Panc1 (cell line): ENCODE data around the gene GIMAP2. TPM values are rescaled to one million over a fixed set of nuclear protein-coding genes. Genes with fewer than 3 reads are reported as not detected.

Source experiments
- ATAC-seq: fragments of 200-7000 bp; cut with Tn5 transposase; 2 replicates; pipeline ENCODE4 v1.9.1; 2020; ENCODE audit warnings: mild to moderate bottlenecking, moderate library complexity
- Bru-seq: library from RNA; stranded (reverse); fragments of 400-500 nt; gene quantifications from one replicate; lab custom pipeline; 2021; lab: Mats Ljungman, UMichigan
- BruChase-seq, 2 experiments: library from RNA; stranded (reverse); fragments of 400-500 nt; gene quantifications; one replicate each; lab custom pipeline; 2021; lab: Mats Ljungman, UMichigan
- BruUV-seq: library from RNA; stranded (reverse); fragments of 400-500 nt; replicated peaks from 2 replicates; lab custom pipeline; 2021; lab: Mats Ljungman, UMichigan
- CTCF ChIA-PET: fragments of 300-600 bp; sonication (Branson Sonifier 250); formaldehyde crosslinking; loops from one replicate; lab custom pipeline; 2022; ENCODE audit warnings: antibody characterized with exemption; lab: Charles Lee
- POLR2A ChIA-PET: fragments of 300-600 bp; sonication (Branson Sonifier 250); formaldehyde crosslinking; loops from one replicate; lab custom pipeline; 2022; ENCODE audit warnings: antibody characterized with exemption; lab: Charles Lee
- DNase-seq: peaks from one replicate; pipeline ENCODE4 v3.0.0-alpha.2; 2010; ENCODE audit warnings: low read depth, low spot score
- H3K27ac ChIP-seq: 2 replicates; pipeline ENCODE4 v1.5.1; 2011; ENCODE audit warnings: mild to moderate bottlenecking, low read length, inconsistent platforms
- H3K27me3 ChIP-seq: fragments of 200-500 bp; sonication (Bioruptor generic); 2 replicates; pipeline ENCODE4 v1.6.0; 2014; ENCODE audit warnings: low read length, inconsistent platforms; ENCODE audit not compliant: control insufficient read depth, insufficient read depth
- H3K36me3 ChIP-seq: fragments of 200-500 bp; sonication (Bioruptor generic); 2 replicates; pipeline ENCODE4 v1.5.1; 2014; ENCODE audit warnings: inconsistent platforms, mild to moderate bottlenecking, low read length, moderate library complexity; ENCODE audit not compliant: control insufficient read depth, insufficient read depth
- H3K4me1 ChIP-seq: 2 replicates; pipeline ENCODE4 v1.5.1; 2011; ENCODE audit warnings: inconsistent platforms, mild to moderate bottlenecking, low read length, moderate library complexity; ENCODE audit not compliant: control insufficient read depth, insufficient read depth
- H3K4me3 ChIP-seq, 2 experiments: 2 replicates each; pipeline ENCODE4 v1.5.1; 2011 to 2012; ENCODE audit warnings: low read depth in 2 of 2, low read length in 2 of 2, mild to moderate bottlenecking in 2 of 2, inconsistent platforms in 1 of 2, moderate library complexity in 1 of 2
- H3K9me3 ChIP-seq: fragments of 200-500 bp; sonication (Bioruptor generic); 2 replicates; pipeline ENCODE4 v1.5.1; 2014; ENCODE audit warnings: low read depth, mild to moderate bottlenecking, inconsistent platforms, low read length, moderate library complexity; ENCODE audit not compliant: control insufficient read depth, insufficient read depth
- POLR2AphosphoS5 ChIP-seq: IDR thresholded peaks from 2 replicates; pipeline ENCODE4 v1.6.1; 2012; ENCODE audit warnings: mild to moderate bottlenecking, low read depth, low read length, moderate library complexity
- SIN3A ChIP-seq: IDR thresholded peaks from 2 replicates; pipeline ENCODE4 v1.6.1; 2012; ENCODE audit warnings: low read depth, mild to moderate bottlenecking, low read length, moderate library complexity, borderline replicate concordance; ENCODE audit not compliant: insufficient read depth
- TCF7L2 ChIP-seq: IDR thresholded peaks from 2 replicates; pipeline ENCODE4 v1.6.1; 2011; ENCODE audit warnings: mild to moderate bottlenecking, low read depth, low read length, inconsistent platforms
- in situ Hi-C: cut with HindIII; loops from 2 replicates; pipeline ENCODE4 v1.10.0; 2016; ENCODE audit warnings: low sequenced_read_pairs, low pct_unique_long_range_greater_than_20kb
- intact Hi-C: fragments of 100-400 bp; cut with micrococcal nuclease; formaldehyde crosslinking; loops from one replicate; pipeline ENCODE4 v1.10.0; 2022; ENCODE audit not compliant: unreplicated experiment
- long read RNA-seq: library from polyadenylated mRNA; unstranded; transcript quantifications from one replicate; pipeline ENCODE4 v2.0.0, GENCODE V29; 2021; ENCODE audit not compliant: unreplicated experiment
- polyA plus RNA-seq: library from polyadenylated mRNA; unstranded; fragments of >200 nt; gene quantifications from one replicate; pipeline ENCODE4 v1.2.1, GENCODE V29; 2012; ENCODE audit warnings: missing spikeins; ENCODE audit not compliant: insufficient read length
- total RNA-seq: library from RNA; stranded (reverse); gene quantifications from one replicate; pipeline ENCODE4 v1.2.1, GENCODE V29; 2021; ENCODE audit not compliant: unreplicated experiment
- TF ChIP-seq, protein P1 (sequence below): fragments of 450-650 bp; IDR thresholded peaks from 2 replicates; pipeline ENCODE4 v1.5.1; 2017; ENCODE audit warnings: mild to moderate bottlenecking
- TF ChIP-seq, protein P2 (sequence below), 2 experiments: IDR thresholded peaks; 2 replicates each; pipeline ENCODE4 v1.6.1; 2011 to 2012; ENCODE audit warnings: low read depth in 2 of 2, control low read depth in 1 of 2, low read length in 1 of 2, mild to moderate bottlenecking in 1 of 2, moderate library complexity in 1 of 2; ENCODE audit not compliant: insufficient read depth in 1 of 2

Gene GIMAP2
- 1.5 TPM for total RNA-seq
- 0.70 TPM for polyA plus RNA-seq
- Bru-seq, nascent RNA = percentile 30 among the genes with signal in this experiment
- percentile 37 among the genes with signal in this experiment for BruChase-seq, experiment 1, labeled RNA remaining after a 2-hour chase
- percentile 33 among the genes with signal in this experiment for BruChase-seq, experiment 2, labeled RNA remaining after a 6-hour chase
- long read RNA-seq, partial matches to known transcripts = 0 of 2 reads
- long read RNA-seq, other reads (novel, unspliced or antisense) = 2 of 2 reads

DNA sequence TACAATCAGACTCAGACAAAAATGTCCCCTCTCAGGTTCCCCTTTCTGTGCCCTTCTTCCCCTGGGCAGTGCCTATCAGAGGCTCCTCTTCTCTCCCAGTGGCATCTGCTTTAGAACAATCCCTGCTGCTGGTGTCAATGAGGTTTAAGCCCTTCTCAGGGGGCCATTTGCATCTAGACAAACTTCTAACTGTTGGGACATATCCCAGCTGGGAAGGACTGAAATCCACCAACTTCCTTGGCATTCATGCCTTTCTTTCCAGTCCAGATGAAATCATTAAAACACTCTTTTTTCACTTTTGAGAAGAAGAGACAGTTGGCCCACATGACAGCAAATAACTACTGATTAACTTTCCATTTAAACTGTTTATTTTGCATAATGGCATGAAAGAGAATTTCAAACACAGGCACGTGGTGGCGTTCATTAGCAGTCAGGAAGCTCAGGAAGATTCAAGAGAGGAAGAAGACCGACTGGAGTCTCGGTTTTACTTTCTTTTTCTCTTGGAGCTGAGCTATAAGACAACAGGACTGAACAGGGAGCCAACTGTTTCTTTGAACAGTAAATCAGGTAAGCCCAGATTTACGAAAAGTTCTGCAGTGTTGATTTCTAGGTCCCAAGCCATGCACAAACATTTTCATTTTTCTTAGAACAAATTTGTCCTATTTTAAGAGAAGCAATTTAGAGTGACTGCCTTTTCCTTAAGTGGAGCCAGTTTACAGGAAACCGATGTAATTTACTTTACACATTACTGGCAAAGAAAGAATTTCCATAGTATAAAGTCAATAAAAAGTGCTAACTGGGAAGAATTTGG lies at the start of gene GIMAP2:
Gene GIMAP2 (plus strand): TSS at position 488 of the 811 bp plus-strand sequence. CDS start 1,354 bp downstream, outside the sequence.
- Histone ChIP-seq H3K27ac (peak within 1 kb of the TSS; percentile 71), H3K36me3 (no peaks in the 10 kb centered on the region), H3K27me3 (no peaks in the 10 kb centered on the region), H3K4me1 (no peaks in the 10 kb centered on the region; the same call in 1 of the 2 replicates), H3K9me3 (no peaks in the 10 kb centered on the region), H3K4me3 (peak within 1 kb of the TSS; percentile 39 to 42)
- intact Hi-C loops = no loop called here
- in situ Hi-C loops = no loop called here
- TF ChIP-seq, protein P1, sequence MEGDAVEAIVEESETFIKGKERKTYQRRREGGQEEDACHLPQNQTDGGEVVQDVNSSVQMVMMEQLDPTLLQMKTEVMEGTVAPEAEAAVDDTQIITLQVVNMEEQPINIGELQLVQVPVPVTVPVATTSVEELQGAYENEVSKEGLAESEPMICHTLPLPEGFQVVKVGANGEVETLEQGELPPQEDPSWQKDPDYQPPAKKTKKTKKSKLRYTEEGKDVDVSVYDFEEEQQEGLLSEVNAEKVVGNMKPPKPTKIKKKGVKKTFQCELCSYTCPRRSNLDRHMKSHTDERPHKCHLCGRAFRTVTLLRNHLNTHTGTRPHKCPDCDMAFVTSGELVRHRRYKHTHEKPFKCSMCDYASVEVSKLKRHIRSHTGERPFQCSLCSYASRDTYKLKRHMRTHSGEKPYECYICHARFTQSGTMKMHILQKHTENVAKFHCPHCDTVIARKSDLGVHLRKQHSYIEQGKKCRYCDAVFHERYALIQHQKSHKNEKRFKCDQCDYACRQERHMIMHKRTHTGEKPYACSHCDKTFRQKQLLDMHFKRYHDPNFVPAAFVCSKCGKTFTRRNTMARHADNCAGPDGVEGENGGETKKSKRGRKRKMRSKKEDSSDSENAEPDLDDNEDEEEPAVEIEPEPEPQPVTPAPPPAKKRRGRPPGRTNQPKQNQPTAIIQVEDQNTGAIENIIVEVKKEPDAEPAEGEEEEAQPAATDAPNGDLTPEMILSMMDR = no peak
- TF ChIP-seq, protein P2, sequence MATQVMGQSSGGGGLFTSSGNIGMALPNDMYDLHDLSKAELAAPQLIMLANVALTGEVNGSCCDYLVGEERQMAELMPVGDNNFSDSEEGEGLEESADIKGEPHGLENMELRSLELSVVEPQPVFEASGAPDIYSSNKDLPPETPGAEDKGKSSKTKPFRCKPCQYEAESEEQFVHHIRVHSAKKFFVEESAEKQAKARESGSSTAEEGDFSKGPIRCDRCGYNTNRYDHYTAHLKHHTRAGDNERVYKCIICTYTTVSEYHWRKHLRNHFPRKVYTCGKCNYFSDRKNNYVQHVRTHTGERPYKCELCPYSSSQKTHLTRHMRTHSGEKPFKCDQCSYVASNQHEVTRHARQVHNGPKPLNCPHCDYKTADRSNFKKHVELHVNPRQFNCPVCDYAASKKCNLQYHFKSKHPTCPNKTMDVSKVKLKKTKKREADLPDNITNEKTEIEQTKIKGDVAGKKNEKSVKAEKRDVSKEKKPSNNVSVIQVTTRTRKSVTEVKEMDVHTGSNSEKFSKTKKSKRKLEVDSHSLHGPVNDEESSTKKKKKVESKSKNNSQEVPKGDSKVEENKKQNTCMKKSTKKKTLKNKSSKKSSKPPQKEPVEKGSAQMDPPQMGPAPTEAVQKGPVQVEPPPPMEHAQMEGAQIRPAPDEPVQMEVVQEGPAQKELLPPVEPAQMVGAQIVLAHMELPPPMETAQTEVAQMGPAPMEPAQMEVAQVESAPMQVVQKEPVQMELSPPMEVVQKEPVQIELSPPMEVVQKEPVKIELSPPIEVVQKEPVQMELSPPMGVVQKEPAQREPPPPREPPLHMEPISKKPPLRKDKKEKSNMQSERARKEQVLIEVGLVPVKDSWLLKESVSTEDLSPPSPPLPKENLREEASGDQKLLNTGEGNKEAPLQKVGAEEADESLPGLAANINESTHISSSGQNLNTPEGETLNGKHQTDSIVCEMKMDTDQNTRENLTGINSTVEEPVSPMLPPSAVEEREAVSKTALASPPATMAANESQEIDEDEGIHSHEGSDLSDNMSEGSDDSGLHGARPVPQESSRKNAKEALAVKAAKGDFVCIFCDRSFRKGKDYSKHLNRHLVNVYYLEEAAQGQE (IDR thresholded peaks at IDR 0.05; ENCODE audit: insufficient read depth in 1 of 2, low read depth in 2 of 2, low read length in 1 of 2) = no peak
- TF ChIP-seq SIN3A (no peak), TCF7L2 (no peak), POLR2AphosphoS5 (no peak)
- no TSS peak for BruUV-seq
- POLR2A ChIA-PET = no interaction called here
- CTCF ChIA-PET = no interaction called here
- ATAC-seq (peak; percentile 92), DNase-seq (no peak)

DNA sequence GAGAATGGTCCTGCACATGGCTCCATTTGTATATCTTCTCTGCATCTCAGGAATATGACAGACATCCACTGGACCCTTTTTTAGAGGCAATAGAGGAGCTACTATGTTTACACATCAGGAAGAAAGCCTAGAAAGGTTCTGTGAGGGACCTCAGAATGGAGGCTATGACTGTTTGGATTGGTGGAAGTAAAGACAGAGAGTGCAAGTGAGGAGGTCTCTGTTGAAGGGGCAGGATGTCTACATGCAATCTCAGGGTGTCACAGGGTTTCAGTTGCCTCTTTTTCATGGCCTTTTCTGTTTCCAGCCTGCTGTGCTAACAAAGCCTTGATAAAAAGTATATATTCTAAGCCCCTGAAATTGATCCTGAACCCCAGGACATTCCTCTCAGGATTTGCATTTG lies 43.7 kb upstream of the GIMAP2 start:
- in situ Hi-C loops = no loop called here
- DNase-seq = no peak
- no TSS peak for BruUV-seq
- intact Hi-C loops = no loop called here
- CTCF ChIA-PET = no interaction called here
- POLR2A ChIA-PET = no interaction called here
- Histone ChIP-seq H3K9me3 (no peaks in the 10 kb centered on the region), H3K36me3 (no peaks in the 10 kb centered on the region), H3K27me3 (no peaks in the 10 kb centered on the region), H3K27ac (no peak overlapping the region), H3K4me3 (no peak overlapping the region), H3K4me1 (no peaks in the 10 kb centered on the region)
- ATAC-seq = no peak
- TF ChIP-seq, protein P2 (IDR thresholded peaks at IDR 0.05; ENCODE audit: insufficient read depth in 1 of 2, low read depth in 2 of 2, low read length in 1 of 2) = no peak
- TF ChIP-seq TCF7L2 (no peak), SIN3A (no peak), POLR2AphosphoS5 (no peak)
- TF ChIP-seq, protein P1 = no peak
